Stomach (tissue), 9 donors: ENCODE results near the gene FKBP6. TPM values are rescaled to one million over a fixed set of nuclear protein-coding genes. Genes with fewer than 3 reads are reported as not detected.

Experiments used
- DNase-seq, 2 donors: peaks; one replicate each; pipeline versions ENCODE4 v3.0.0 to v3.0.0-alpha.2; 2013 to 2019
- H3K27ac ChIP-seq, 5 donors: fragments of 200-600 bp in 4 of 5; sonication (generic) in 4 of 5; one replicate each; pipeline ENCODE4 v1.5.1; 2013 to 2019; ENCODE audit warnings: mild to moderate bottlenecking in 1 of 5, moderate library complexity in 1 of 5
- H3K27me3 ChIP-seq, 3 donors: fragments of 200-600 bp; sonication (generic); one replicate each; pipeline ENCODE4 v1.5.1; 2017 to 2019; ENCODE audit warnings: mixed run types in 1 of 3
- H3K36me3 ChIP-seq, 4 donors: fragments of 200-600 bp; sonication (generic); 1 replicate in 3 of 4; 2 replicates in 1 of 4; pipeline ENCODE4 v1.5.1; 2016 to 2019
- H3K4me1 ChIP-seq, 4 donors: fragments of 200-600 bp; sonication (generic); one replicate each; pipeline ENCODE4 v1.5.1; 2016 to 2019
- H3K4me3 ChIP-seq, 4 donors: fragments of 200-600 bp; sonication (generic) in 3 of 4; one replicate each; pipeline ENCODE4 v1.5.1; 2016 to 2019; ENCODE audit warnings: mild to moderate bottlenecking in 1 of 4
- H3K9me3 ChIP-seq, 4 donors: fragments of 200-600 bp; sonication (generic); one replicate each; pipeline ENCODE4 v1.5.1; 2016 to 2019
- EP300 ChIP-seq: sonication (generic); formaldehyde crosslinking; IDR thresholded peaks from one replicate; pipeline ENCODE4 v1.6.1; 2017; ENCODE audit warnings: antibody characterized with exemption
- POLR2A ChIP-seq, 4 donors: fragments of 450-650 bp; IDR thresholded peaks; one replicate each; pipeline ENCODE4 v1.6.1; 2016; ENCODE audit warnings: antibody characterized with exemption in 4 of 4, control low read depth in 2 of 4, mild to moderate bottlenecking in 1 of 4, moderate library complexity in 1 of 4
- POLR2AphosphoS5 ChIP-seq, 3 donors: sonication (generic); formaldehyde crosslinking; IDR thresholded peaks; one replicate each; pipeline ENCODE4 v1.6.1; 2016; ENCODE audit warnings: antibody characterized with exemption in 3 of 3
- WGBS, 5 donors: extraction: QIAGEN DNeasy Blood & Tissue Kit in 3 of 5; methylation state at CpG; one replicate each; pipeline versions ENCODE4 v1.1.5 to v1.1.7; 2013 to 2018; 5-methylcytosine and 5-hydroxymethylcytosine counted together
- intact Hi-C: fragments of 100-400 bp; cut with DNase I; formaldehyde crosslinking; loops from one replicate; pipeline ENCODE4 v1.15.1; 2023; ENCODE audit warnings: low total_unique reads
- polyA plus RNA-seq, 3 donors: library from polyadenylated mRNA; stranded (reverse); fragments of 200-250 nt; gene quantifications; one replicate each; pipeline ENCODE4 v1.2.3, GENCODE V29; 2013
- total RNA-seq, 5 donors: library from RNA; depleted of rRNA; stranded (reverse); fragments of >200 nt; gene quantifications; one replicate each; pipeline versions ENCODE4 v1.1.0 to v1.2.3, GENCODE V29; 2014 to 2016
- TF ChIP-seq, protein P1 (sequence below), 7 experiments: fragments of 450-650 bp in 4 of 7; fragments of 200-600 bp in 3 of 7; sonication (generic) in 3 of 7; IDR thresholded peaks; one replicate each; pipeline ENCODE4 v1.5.1; 2016 to 2019; ENCODE audit warnings: antibody characterized with exemption in 7 of 7, control low read depth in 2 of 7, mild to moderate bottlenecking in 1 of 7
- donor health status: healthy with polysubstance abuse.
- donor health status: Bipolar disorder and iron deficiency.
- donor health status: healthy.

The FKBP6 gene
- total and polyA plus RNA-seq, 8 donors: 0.10 TPM; not detected in 7

DNA sequence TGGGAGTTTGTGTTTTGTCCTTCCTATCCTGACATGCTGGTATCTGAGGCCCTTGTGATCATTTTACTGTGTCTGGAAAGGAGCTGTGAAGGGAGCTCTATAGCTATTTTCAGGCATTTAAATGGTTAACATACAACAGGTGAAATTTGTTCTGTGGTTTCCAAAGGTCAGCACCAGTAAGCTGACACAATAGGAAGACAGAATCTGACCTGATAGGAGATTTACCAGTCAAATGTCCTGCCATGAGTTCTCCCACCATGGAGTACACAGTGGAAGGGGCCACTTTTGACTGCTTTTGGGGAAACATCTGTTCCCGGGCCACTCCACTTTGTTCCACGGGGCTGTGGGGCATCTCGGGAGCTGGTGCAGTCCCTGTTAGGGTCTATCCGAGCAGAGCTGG is 17.6 kb downstream of the FKBP6 start:
- no peaks in the 10 kb centered on the region for H3K36me3 ChIP-seq
- no peak overlapping the region for H3K27ac ChIP-seq
- 43 to 63% (median 61%) methylated on average over 4 of the region's 4 CpGs for WGBS, 5 donors
- peaks cover 0 to 10% (median 0%) of the 10 kb centered on the region in 4 donors for H3K4me1 ChIP-seq
- no peak overlapping the region for H3K4me3 ChIP-seq
- peaks cover 0 to 4% (median 0%) of the 10 kb centered on the region in 3 donors for H3K27me3 ChIP-seq
- DNase-seq: no peak
- no peaks in the 10 kb centered on the region for H3K9me3 ChIP-seq
- TF ChIP-seq POLR2A (IDR thresholded peaks at IDR 0.05) (no peak), POLR2AphosphoS5 (IDR thresholded peaks at IDR 0.05) (no peak)
- intact Hi-C loops: no loop called here

DNA sequence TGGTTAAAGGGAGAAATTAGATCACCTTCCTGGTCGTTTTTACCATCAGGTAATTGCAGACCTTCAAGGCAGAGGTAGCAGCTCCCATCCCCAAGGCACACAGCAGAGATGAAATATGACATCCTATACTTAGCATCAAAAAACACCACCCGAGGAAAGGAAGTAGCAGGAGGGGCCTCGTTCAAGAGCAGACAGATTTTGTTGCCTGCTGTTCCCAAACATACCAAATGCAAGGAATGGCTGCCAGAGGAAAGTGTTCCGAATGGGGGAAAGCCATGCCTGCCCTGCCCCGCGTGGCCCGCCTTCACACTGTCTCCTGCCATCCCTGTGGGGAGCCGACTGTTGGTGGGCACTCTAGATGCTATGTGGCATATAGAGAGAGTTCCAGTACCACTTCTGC is 18.0 kb downstream of the FKBP6 start:
- TF ChIP-seq POLR2AphosphoS5 (IDR thresholded peaks at IDR 0.05) (no peak), EP300 (no peak), POLR2A (IDR thresholded peaks at IDR 0.05) (no peak)
- TF ChIP-seq, protein P1, sequence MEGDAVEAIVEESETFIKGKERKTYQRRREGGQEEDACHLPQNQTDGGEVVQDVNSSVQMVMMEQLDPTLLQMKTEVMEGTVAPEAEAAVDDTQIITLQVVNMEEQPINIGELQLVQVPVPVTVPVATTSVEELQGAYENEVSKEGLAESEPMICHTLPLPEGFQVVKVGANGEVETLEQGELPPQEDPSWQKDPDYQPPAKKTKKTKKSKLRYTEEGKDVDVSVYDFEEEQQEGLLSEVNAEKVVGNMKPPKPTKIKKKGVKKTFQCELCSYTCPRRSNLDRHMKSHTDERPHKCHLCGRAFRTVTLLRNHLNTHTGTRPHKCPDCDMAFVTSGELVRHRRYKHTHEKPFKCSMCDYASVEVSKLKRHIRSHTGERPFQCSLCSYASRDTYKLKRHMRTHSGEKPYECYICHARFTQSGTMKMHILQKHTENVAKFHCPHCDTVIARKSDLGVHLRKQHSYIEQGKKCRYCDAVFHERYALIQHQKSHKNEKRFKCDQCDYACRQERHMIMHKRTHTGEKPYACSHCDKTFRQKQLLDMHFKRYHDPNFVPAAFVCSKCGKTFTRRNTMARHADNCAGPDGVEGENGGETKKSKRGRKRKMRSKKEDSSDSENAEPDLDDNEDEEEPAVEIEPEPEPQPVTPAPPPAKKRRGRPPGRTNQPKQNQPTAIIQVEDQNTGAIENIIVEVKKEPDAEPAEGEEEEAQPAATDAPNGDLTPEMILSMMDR (IDR thresholded peaks at IDR 0.05): no peak
- 54 to 67% (median 59%) methylated on average over 7 to 8 of the region's 8 CpGs for whole genome bisulfite sequencing, 5 donors
- no peak overlapping the region for H3K4me3 ChIP-seq
- peaks cover 0 to 3% (median 0%) of the 10 kb centered on the region in 3 donors for H3K27me3 ChIP-seq
- intact Hi-C loops: no loop called here
- no peaks in the 10 kb centered on the region for H3K36me3 ChIP-seq
- H3K27ac ChIP-seq: no peak overlapping the region
- DNase-seq: no peak
- H3K9me3 ChIP-seq: no peaks in the 10 kb centered on the region
- H3K4me1 ChIP-seq: peaks cover 0 to 10% (median 0%) of the 10 kb centered on the region in 4 donors

DNA sequence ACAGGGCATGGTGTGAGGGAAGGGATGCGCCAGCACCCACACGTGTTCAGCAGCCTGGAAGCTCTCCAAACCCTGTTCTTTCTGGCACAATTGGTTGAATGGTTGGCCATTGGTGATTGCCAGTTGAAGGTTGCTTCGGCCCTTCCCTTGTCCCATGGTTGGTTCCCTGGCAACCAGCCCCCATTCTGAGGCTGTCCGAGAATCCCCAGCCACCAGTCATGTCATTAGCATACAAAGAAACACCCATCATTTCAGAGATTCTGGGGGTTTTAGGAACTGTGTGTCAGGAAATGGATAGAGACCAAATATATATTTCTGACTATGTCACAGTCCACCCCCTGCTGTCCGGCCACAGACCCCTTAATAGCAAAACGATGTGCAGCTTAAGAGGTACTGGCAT is 21.8 kb downstream of the FKBP6 start:
- Histone ChIP-seq H3K27me3 (no peaks in the 10 kb centered on the region), H3K4me1 (no peaks in the 10 kb centered on the region), H3K9me3 (peaks cover 0 to 3% (median 0%) of the 10 kb centered on the region in 4 donors), H3K4me3 (no peak overlapping the region), H3K36me3 (no peaks in the 10 kb centered on the region), H3K27ac (no peak overlapping the region)
- DNase-seq: no peak
- intact Hi-C loops: no loop called here
- 75 to 88% (median 82%) methylated on average over 6 of the region's 6 CpGs for WGBS, 5 donors
- TF ChIP-seq EP300: no peak
- TF ChIP-seq POLR2AphosphoS5 (IDR thresholded peaks at IDR 0.05): no peak
- no peak for TF ChIP-seq POLR2A (IDR thresholded peaks at IDR 0.05)
- TF ChIP-seq, protein P1 (IDR thresholded peaks at IDR 0.05): no peak

DNA sequence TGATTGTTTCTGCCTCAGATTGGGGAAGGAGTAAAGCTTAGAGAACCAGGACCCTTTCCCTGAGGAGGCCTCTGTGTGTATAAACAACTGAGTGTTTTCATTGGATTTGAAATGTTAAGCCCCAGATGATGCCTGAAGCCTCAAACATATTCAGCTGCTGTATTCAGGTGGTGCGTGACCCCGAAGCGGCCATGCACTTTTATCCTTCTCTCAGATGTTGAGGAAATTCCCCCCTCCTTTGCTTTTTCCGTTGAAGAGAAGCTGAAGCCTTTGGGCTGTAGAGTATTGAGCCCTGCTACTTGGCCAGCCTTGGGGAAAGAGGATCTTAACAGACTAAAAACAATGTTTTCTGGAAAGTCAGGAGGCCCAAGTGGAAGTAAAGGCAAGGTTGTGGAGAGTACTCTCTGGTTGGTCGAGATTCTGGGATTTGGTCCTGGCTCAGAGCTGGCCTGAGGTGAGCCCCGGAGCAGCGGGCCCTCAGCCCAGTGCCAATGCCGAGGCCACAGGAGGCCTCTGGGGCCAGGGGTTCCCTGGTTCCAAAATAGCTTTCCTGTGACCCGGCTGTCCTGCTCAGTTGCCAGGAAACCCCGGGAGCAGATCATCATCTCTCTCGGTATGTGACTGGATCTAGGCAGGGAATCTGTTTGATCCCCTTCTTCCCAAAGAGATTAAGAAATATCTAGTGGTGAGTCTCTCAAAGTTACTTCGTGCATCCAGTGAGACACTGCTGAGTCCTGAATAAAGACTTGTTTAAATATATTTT is 22.5 kb downstream of the FKBP6 start:
- TF ChIP-seq EP300 (no peak), POLR2AphosphoS5 (IDR thresholded peaks at IDR 0.05) (no peak), POLR2A (IDR thresholded peaks at IDR 0.05) (no peak)
- TF ChIP-seq, protein P1 (IDR thresholded peaks at IDR 0.05): no peak
- no peaks in the 10 kb centered on the region for H3K27me3 ChIP-seq
- WGBS, 5 donors: 70 to 76% (median 72%) methylated on average over 12 of the region's 12 CpGs
- intact Hi-C loops: no loop called here
- H3K9me3 ChIP-seq: peaks cover 0 to 3% (median 0%) of the 10 kb centered on the region in 4 donors
- no peak overlapping the region for H3K27ac ChIP-seq
- no peak for DNase-seq
- H3K4me3 ChIP-seq: no peak overlapping the region
- no peaks in the 10 kb centered on the region for H3K36me3 ChIP-seq
- H3K4me1 ChIP-seq: no peaks in the 10 kb centered on the region
